Activated T-cell treated with anti-CD3 and anti-CD28 coated beads for 1 hour (primary cell): ENCODE results near the gene MINDY4.

Experiments used
- DNase-seq: peaks from one replicate; pipeline ENCODE4 v3.0.0-alpha.2; 2020; ENCODE audit warnings: low read depth

MINDY4 gene

DNA sequence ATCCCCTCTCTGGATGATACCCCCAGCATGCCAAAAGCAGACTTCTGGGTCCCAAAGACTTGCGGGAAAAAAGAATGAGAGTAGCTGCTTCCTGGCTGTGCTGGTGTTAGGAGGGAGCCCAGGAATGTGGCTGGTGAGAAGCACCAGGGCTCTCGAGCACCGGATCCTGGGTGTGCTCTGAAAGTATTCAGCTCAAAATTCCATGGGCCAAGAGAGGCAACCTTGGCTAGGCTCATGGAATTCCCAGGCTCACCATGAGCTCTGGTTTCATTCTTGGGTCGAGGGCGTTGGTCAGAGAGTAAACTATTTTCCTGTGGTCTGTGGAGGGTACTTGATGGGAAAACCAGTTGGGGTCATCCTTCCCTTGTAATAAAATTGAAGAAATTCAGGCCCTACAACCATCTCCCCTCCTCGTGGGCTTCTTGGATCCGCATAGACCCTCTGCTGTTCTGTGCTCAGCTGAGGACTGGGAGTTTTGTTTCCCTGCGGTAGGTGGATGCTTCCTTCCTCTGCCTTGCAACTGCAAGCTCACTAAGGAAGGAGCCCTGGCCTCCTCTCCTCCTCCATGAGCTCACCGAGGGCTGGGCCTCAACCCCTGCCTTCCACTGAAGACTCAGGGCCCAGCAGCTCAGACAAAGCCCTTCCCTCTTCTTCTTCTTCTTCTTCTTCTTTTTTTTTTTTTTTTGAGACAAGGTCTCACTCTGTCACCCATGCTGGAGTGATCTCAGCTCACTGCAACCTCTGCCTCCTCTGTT lies 106.0 kb downstream of the MINDY4 start:
- DNase-seq: no peak

DNA sequence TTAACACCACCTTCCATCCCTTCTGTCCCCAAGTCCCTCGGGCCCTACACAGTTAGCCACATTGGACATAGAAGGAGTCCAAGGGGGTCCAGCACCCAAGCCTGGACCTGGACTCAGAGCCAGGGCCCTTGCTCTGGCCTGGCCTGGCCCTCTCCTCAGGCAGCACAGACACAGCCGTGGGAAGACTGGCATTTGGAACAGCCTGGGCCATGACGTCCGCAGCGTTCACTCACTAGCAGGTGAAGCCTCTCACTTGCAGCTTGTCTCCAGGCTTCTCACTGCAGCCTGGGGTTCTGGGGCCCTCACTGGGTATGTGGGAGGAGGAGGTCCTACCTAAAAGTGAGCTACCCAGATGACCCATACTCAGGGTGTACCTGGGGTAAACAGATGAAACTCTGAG lies 106.8 kb downstream of the MINDY4 start:
- DNase-seq: no peak

DNA sequence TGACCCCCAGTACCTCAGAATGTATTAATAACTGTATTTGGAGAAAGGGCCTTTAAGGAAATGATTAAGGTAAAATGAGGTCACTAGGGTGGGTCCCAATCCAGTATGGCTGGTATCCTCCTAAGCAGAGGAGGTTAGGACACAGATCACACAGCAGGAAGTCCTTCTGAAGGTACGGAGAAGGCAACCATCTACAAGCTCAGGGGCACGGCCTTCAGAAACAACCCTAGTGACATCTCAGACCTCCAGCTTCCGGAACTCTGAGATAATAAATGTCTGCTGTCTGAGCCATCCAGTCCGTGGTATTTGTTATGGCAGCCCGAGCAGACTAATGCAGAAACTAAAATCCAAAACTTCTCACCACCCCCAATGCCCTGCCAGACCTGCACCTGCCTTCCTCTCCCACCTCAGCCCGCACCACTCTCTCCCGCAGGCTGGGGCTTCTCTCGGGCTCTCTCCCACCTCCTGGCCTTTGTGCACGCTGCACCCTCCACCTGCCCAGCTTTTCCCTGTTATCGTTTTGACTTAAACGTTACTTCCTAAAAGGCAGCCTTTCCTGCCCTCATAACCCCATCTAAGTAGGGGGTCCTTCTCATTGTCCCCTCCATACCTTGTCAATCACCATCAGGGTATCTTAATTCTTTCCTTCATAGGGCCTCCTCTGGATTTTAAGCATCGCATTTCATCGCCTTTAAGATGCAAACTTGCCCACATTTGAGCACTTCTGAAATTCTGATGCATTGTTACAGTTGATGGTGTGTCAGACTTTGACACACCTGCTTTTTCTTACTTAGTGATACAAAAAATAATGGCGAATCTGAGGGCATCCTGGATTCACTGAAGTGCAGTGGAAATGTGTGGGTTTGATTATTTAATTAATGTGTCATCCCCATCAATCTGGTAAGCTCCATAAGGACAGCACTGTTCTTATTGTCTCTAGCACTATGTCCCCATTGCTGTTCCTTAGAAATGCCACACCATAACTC lies 108.2 kb downstream of the MINDY4 start:
- no peak for DNase-seq

DNA sequence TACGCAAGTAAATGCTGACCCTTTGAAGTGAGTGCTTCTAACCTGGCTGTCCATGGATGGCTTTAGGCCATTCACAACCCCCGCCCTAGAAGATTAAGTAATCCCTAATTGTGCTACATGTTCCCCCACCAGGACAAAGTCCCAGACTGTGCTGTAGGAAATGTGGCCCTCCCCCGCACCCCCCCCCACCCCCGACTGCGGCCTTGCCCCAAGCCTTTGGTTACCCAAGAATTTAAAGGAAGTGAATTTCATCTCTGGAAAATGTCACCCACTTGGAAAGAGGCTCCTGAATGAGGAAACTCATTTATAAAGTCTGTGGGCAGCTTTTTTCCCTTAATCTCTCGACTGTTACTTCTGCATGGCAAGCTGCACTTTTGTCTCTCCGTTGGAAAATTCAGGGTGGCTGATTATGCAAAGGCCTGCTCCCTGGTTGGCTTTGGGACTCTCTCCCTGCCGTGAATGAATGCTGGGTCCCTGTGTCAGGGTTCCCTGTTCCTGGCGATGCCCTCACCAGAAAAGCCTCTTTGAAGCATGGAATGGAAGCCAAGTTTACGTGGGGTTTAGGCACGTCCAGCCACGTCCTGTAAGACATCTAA lies 109.0 kb downstream of the MINDY4 start:
- no peak for DNase-seq

DNA sequence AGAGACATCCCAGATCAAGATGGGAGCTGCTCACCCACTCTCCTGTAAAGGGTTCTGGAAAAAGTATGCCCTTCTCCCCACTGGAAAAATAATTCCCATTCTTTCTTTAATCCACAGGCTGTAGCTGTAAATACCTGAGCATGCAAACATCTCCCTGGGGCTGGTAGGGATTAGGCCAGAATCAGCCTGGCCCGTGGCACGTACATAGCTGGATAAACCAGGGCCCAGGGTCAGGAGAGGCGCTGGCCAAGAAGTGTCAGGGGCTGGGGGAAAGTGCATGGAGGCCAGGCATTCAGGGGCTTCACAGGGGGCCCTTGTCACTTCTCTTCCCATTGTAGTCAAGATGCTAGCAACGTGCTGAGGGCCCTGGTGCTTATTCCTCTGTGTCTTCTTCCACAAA lies 109.7 kb downstream of the MINDY4 start:
- no peak for DNase-seq

DNA sequence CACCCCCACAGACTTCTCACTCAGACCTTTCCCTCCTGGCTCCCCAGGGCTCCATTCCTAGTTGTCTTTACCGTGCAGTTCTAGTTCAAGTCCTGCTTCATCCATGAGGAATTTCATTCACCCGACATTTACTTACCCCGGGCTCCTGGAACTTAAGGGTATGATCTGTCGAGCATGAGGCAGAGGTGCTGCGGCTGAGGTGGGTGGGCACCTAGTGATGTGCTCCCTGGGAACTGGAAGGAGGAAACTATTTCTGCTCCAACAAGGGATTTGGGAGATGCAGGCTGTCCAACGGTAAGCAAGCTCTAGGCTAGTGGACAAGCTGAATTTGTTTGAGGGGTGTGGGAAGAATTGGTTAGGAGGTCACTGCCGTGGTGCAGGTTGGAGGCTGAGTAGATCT lies 110.2 kb downstream of the MINDY4 start:
- no peak for DNase-seq

DNA sequence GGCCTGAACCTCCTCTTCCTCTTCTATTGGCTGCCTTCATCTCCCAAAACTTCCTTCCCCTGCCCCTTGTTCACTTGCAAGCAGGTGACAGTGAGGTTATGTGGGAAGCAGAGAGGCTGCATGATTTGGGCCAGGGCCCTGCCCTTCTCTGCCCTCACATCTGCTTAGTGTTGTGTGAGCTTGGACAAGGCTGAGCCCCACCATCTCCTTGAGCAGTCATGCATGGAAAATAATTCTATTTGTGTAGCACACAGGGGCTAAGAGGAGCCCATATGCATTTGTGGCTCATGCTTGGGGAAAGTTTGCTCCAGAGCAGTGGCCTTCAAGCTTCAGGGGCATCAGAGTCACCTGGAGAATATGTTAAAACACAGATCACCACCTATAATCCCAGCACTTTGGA lies 113.7 kb downstream of the MINDY4 start:
- no peak for DNase-seq

DNA sequence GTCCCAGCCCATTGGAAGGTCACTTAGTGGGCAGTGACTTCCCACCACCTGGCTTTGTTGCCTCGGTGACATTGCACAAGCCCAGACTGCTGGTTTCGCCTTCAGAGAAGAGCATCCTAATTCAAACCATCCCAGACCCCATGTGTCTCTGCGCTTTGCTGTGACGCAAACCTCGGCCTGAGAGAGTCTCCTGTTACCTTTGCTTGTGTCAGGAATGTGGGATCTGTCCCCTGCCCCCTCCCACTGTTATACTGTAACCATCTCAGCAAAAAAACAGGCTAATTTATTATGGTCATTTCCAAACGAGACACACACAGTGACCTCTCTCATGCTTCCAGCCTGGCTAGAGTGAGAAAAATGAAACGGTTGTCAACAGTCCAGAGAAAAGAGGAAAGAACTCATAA lies 115.4 kb downstream of the MINDY4 start:
- DNase-seq: no peak

DNA sequence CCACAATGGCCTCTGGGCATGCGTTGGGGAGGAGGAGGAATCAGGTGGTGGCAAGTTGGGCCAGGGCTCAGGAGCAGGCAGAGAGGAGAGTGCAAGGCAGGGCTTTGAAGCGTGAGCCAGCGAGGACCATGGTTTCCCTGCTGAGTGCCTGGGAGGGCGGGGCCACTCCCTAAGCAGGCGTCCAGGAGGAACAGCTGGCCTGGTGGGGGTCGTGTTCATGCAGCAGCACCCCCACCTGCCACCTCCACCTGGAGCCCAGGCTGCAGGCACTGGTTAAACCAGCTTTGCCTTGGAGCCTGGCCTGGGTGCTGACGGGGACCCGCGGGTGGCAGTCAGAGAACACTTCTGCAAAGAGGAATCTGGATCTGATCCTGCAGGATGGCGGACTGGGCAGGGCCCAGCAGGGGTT lies 116.3 kb downstream of the MINDY4 start:
- DNase-seq: no peak

DNA sequence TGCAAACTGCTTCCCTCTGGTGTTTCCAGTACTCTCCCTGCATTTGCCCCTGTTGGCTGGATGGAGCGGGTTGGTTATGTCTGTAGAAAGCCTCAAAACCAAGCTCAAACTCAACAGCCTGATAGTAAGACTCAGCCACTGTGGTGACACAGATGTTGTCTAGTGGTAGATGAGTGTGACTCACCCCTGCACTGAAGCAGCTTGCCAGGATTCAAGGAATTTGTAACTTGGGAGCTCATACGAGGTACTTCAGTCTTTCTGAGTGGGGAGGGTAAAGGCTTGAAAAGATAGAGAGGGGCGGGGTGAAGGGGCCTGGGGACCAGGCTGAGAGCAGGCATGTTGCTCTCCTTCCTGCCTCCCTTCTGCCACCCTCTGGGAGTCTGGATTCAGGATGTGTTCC lies 117.5 kb downstream of the MINDY4 start:
- no peak for DNase-seq

DNA sequence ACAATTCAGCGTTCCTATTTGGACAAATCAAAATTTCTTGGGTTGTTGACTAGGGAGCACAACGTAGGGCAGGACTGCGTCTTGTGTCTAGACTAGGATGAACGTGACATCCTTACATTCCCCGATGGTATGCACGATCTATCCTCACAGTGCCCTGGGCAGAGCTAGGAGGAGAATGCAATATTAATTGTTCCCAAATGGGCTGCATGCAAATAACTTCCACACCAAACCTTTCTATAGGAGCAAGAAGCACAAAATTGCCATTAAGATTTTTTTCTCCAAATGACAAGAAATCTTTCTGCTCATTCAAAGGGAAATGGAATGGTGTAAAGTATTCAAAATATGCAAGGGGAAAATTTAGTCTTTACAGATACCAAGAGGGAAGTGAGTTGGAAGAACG lies 119.0 kb downstream of the MINDY4 start:
- DNase-seq: no peak

DNA sequence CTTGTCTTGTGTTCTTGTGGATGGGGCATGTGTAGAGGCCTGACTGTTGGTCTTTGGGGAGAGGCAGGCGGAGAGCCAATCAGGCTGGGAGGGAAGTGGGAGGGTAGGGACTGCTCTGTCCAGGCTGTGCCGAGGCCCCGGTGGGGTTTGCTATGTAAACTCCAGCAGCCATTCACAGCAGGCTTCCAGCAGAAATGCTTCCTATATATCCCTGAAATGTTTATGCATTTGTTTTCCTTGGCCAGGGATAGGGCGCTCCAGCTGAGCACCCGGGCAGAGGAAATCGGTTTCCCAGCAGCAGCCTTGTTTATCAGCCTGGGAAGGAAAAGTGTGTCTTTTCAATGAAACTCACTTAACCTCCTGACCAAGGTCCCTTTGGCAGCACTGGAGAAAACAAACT lies 122.1 kb downstream of the MINDY4 start:
- DNase-seq: no peak

DNA sequence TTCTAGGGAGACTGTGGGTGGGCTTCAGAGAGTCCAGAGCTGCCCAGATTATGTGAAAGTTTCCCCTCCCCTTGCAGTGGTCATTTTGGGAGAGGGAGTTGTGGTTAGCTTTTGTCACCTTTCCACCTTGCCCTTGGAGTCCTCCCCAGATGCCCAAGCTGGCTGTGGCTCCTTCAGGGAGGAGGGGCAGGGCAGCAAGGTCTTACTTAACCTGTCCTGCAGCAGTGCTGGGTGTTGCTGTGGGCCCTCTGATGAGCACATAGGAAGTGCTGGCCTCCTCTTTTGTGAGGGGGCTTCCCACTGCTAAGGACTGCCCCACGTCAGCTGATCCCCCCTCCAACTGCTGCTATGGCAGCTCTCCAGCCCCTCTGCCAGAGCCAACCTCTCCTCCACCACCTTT lies 122.8 kb downstream of the MINDY4 start:
- DNase-seq: no peak

DNA sequence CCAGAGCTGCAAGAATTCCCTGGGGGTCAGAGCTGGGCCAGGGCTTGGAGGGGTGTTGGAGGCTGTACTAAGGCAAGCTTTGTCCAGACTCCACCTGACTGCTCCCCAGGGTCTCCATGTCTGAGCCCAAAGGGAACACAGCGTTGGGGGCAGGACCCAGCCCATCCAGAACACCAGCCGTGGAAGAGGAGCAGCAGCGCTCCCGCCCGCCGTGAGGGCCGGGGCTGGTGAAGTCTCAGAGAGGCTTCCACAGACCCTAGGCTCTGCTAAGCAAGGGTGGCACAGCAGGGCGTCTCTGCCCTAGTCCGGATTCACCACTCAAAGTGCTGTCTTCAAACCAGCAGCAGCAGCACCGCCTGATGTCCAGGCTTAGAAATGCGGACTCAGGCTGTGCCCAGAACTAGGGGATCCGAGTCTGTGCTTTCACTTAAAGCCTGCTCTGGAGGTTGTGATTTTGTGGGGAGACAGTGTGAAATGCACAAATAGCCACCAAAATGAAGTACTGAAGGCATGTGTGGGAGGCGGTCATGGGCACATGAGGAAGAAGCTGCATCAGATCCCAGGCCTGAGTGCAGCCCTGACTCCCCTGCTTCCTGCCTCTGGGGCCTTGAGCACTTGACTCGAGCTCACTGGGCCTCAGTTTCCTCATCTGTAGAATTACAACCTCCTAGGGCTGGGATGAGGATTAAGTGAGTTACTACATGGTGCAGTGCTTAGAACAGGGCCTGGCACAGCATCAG lies 123.8 kb downstream of the MINDY4 start:
- no peak for DNase-seq

DNA sequence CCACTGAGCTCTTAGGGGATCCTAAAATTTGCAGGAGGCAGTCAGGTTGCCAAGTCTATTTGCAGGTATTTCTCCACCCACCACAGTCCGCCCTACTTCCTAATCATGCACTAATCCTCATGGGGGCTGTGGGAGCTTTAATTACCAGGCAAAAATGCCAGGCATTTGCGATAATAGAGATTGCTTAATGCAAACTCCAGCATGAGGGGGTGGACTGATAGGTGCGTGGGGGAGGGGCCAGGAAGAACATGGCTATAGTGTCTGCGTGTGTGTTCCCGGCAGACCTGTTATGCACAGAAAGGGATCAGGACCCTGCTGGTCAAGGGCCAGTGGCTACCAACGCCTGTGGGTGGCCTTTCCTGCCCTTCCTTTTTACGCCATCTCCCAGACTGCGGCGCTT lies 124.8 kb downstream of the MINDY4 start:
- DNase-seq: no peak

DNA sequence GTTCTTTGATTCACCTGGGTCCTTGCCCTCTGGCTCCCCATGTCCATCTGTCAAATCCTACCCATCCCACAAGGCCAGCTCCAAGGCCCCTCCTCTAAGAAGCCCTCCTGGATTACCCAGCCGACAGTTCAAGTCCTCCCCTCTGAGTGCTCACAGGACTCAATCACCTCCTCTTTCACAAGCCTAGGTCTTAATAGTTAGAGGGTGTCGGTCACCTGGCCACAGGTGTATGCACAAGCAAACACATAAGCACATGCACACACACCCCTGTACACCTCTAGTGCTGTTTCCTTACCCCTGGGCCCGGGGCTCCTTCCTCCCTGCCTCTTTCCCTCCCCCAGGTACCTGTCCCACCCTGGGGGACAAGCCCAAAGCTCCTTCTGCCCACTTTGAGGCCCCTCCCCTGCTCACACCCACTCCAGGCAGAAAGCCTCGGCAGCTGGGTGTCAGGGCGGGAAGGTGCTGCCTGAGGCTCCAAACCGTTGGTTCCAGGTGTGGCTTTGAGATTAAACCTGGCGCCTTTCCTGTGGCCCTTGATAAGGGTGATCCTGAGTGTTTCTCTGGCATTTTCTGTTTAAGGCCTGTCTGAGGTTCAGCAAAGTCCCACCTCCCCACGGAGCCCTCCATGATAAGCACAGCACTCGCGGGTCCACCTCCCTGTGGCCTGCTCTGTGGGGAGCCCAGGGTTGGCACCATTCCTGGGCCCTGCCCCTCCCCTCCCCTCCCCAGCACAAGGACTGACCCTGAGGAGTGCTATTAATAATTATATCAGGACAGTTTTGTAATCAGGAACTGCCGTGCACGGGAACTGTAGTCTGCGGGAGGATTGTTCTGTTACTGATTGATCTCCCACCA lies 125.8 kb downstream of the MINDY4 start:
- no peak for DNase-seq

DNA sequence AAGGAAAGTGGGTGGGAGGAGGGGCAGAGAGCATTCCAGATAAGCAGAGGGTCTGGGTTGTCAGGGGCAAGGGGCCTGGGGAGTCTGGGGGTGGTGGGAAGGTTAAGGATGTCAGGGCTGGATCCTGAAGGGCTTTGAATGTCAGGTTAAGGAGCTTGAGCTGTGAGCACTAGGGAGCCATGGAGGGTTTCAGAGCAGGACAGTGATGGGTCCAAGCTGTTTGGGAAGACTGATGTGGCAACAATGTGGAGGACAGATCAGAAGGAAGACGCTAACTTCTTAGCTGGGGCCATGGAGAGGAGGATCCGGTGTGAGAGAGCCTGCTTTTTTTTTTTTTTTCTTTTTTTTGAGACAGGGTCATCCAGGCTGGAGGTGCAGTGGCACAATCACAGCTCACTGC lies 126.6 kb downstream of the MINDY4 start:
- DNase-seq: no peak

DNA sequence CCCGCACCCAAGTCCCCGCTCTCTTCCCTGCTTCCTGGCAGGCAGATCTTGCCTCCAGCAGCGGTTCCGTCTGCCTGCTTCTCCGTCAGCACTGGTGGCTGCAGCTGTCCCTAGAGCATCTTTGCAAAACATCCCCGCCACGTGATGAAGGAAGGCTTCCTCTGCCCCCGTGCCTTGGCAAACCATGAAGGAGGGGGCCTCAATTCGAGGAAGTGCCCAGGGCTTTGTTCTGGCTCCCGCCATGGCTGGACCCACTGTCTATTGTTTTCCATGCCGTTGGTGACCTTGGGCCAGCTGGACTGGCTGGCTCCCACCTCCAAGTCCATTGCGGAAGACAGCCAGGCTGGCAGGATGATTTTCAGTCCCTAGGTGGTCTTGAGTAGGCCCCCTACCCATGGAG lies 127.2 kb downstream of the MINDY4 start:
- DNase-seq: no peak

DNA sequence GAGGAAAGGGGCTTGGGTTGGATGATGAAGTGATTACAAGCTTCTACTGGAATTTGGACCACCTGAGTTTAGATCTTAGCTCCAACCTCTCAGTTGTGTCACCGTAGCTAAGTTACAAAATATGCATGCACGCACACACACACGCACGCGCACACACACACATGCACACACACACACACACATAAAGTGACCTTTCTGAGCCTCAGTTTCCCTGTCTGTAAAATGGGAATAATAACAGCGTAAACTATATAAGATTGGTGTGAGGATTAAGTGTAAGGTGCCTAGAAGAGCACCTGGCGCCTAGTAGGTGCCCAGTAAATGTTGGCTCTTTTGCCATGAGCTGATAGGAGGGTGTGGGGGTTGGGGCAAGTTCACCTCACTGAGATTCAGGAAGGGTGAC lies 127.8 kb downstream of the MINDY4 start:
- DNase-seq: no peak

DNA sequence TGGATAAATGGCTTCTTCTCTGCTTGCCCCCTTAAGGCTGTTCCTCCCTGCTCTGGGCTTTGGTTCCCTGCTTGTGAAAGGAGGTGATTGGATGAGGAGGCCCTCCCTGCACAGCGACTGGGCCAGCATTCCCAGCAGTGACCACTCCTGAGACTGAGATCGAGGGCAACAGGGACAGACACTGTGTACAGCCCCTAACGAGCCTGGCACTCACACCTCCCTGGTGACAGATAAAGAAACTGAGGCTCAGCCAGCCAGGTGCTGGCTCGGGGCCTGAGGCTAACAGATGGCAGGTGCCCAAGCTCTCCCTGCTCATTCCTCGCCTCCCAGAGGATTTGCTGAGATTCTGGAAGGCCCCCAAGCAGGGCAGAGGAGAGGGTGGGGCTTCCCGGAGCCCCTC lies 128.4 kb downstream of the MINDY4 start:
- DNase-seq: no peak

DNA sequence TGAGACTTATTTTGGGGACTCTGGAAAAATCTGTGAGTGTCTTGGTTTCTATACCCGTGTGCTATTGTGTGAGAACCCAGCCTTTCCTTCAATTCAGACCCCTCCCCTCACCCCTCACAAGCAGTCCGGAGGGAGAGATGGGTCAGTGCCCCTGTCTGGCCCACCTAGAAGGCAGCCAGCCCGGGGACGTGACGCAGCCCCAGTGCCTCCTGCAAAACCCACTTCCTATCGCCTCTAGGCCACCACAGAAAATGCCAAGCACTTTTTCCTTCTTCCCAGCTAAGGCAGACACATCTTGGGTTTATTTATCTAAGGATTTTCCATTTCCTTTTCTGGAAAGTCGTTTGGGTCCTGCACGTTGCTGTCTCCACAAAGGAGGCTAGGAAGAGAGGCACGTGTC lies 128.8 kb downstream of the MINDY4 start:
- DNase-seq: no peak
